ENCODE measurements around the gene SMU1.

SMU1 gene

GRCh38 chr9:32991897-32992594 is 84.4 kb downstream of the SMU1 start:
- Histone ChIP-seq H3K4me1 (ENCODE audit: insufficient read depth, low read length) (0 out of 2 replicates have a peak, but pooled peaks cover 11% of the 10 kb centered on the region), H3K36me3 (ENCODE audit: insufficient read depth, low read length) (no peaks in the 10 kb centered on the region; the same call in 1 of the 2 replicates), H3K9me3 (ENCODE audit: control insufficient read depth, insufficient read depth, low read length) (no peaks in the 10 kb centered on the region), H3K9ac (ENCODE audit: low read depth, low read length) (no peak overlapping the region)

Data from ES-I3 (cell line).